Osteoblast (primary cell): ENCODE measurements around the gene GASK1B. TPM values are rescaled to one million over a fixed set of nuclear protein-coding genes. Genes with fewer than 3 reads are reported as not detected.

Source experiments
- DNase-seq: peaks from one replicate; pipeline ENCODE4 v3.0.0; 2011; ENCODE audit warnings: low spot score, mixed read lengths; ENCODE audit not compliant: insufficient read length; ENCODE audit errors: missing footprints
- H2AFZ ChIP-seq: 2 replicates; pipeline ENCODE4 v1.6.0; 2011; ENCODE audit warnings: mild to moderate bottlenecking, low read length
- H3K27ac ChIP-seq: 2 replicates; pipeline ENCODE4 v1.5.1; 2011; ENCODE audit warnings: mild to moderate bottlenecking, low read depth, low read length, moderate library complexity
- H3K27me3 ChIP-seq: 2 replicates; pipeline ENCODE4 v1.6.0; 2012; ENCODE audit warnings: mild to moderate bottlenecking, control low read depth, inconsistent platforms, low read length, moderate library complexity; ENCODE audit not compliant: insufficient read depth
- H3K36me3 ChIP-seq: 2 replicates; pipeline ENCODE4 v1.5.1; 2011; ENCODE audit warnings: mild to moderate bottlenecking, low read length, control low read depth, moderate library complexity; ENCODE audit not compliant: insufficient read depth
- H3K4me1 ChIP-seq: 2 replicates; pipeline ENCODE4 v1.5.1; 2011; ENCODE audit warnings: mild to moderate bottlenecking, low read length, control low read depth, moderate library complexity; ENCODE audit not compliant: insufficient read depth
- H3K4me2 ChIP-seq: 2 replicates; pipeline ENCODE4 v1.6.0; 2011; ENCODE audit warnings: mild to moderate bottlenecking, low read length; ENCODE audit not compliant: insufficient read depth
- H3K4me3 ChIP-seq: fragments of 200-600 bp; sonication (generic); 3 replicates; pipeline ENCODE4 v1.5.1; 2012; ENCODE audit warnings: mild to moderate bottlenecking, low read length, inconsistent platforms; ENCODE audit not compliant: insufficient read depth
- H3K79me2 ChIP-seq: 2 replicates; pipeline ENCODE4 v1.6.0; 2012; ENCODE audit warnings: mild to moderate bottlenecking, low read length, control low read depth, inconsistent platforms; ENCODE audit not compliant: insufficient read depth
- H3K9me3 ChIP-seq: 2 replicates; pipeline ENCODE4 v1.5.1; 2011; ENCODE audit warnings: low read depth, low read length, control low read depth
- H4K20me1 ChIP-seq: 2 replicates; pipeline ENCODE4 v1.6.0; 2012; ENCODE audit warnings: mild to moderate bottlenecking, low read length, control low read depth; ENCODE audit not compliant: insufficient read depth
- total RNA-seq: library from RNA; depleted of rRNA; stranded (reverse); fragments of >200 nt; gene quantifications from 2 replicates; pipeline ENCODE4 v1.2.3, GENCODE V29; 2012
- TF ChIP-seq, protein P1 (sequence below): IDR thresholded peaks from 2 replicates; pipeline ENCODE4 v1.5.1; 2011; ENCODE audit warnings: mild to moderate bottlenecking, low read depth, low read length, moderate library complexity; ENCODE audit errors: extremely low read depth

Gene GASK1B
- total RNA-seq, 1 donor = 42.0 TPM

DNA sequence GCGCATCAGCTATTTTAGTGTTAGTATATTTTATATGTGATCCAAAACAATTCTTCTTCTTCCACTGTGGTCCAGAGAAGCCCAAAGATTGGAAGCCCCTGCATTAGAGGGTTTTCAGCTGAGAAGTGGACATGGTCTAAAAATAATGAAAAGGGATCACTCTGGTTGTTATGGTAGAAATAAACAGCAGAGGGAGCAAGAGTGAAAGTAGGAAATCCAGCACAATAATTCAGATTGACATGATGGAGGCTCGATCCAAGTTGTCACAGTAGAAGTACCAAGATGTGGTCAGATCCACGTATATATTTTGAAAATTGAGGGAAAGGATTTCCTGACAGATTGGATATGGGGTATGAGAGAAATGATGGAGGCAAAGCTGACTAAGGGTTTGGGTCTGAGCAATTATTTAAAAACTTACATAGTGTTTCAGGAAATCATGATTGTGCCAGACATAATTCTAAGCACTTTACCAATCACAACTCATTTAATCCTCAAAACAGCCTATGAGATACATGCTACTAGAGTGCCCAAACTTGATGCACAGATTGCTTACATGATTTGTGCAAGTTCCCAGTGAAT, 20.4 kb upstream of the GASK1B start:
- DNase-seq = peak; percentile 43
- Histone ChIP-seq H3K4me2 (peak overlapping the region; percentile 71), H3K36me3 (no peaks in the 10 kb centered on the region), H4K20me1 (no peaks in the 10 kb centered on the region), H3K27me3 (no peaks in the 10 kb centered on the region), H3K4me1 (no peaks in the 10 kb centered on the region), H3K27ac (no peak overlapping the region), H2AFZ (peak overlapping the region; percentile 47), H3K9me3 (no peaks in the 10 kb centered on the region), H3K4me3 (no peak overlapping the region), H3K79me2 (no peaks in the 10 kb centered on the region)
- TF ChIP-seq, protein P1, sequence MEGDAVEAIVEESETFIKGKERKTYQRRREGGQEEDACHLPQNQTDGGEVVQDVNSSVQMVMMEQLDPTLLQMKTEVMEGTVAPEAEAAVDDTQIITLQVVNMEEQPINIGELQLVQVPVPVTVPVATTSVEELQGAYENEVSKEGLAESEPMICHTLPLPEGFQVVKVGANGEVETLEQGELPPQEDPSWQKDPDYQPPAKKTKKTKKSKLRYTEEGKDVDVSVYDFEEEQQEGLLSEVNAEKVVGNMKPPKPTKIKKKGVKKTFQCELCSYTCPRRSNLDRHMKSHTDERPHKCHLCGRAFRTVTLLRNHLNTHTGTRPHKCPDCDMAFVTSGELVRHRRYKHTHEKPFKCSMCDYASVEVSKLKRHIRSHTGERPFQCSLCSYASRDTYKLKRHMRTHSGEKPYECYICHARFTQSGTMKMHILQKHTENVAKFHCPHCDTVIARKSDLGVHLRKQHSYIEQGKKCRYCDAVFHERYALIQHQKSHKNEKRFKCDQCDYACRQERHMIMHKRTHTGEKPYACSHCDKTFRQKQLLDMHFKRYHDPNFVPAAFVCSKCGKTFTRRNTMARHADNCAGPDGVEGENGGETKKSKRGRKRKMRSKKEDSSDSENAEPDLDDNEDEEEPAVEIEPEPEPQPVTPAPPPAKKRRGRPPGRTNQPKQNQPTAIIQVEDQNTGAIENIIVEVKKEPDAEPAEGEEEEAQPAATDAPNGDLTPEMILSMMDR = peak; percentile 63

DNA sequence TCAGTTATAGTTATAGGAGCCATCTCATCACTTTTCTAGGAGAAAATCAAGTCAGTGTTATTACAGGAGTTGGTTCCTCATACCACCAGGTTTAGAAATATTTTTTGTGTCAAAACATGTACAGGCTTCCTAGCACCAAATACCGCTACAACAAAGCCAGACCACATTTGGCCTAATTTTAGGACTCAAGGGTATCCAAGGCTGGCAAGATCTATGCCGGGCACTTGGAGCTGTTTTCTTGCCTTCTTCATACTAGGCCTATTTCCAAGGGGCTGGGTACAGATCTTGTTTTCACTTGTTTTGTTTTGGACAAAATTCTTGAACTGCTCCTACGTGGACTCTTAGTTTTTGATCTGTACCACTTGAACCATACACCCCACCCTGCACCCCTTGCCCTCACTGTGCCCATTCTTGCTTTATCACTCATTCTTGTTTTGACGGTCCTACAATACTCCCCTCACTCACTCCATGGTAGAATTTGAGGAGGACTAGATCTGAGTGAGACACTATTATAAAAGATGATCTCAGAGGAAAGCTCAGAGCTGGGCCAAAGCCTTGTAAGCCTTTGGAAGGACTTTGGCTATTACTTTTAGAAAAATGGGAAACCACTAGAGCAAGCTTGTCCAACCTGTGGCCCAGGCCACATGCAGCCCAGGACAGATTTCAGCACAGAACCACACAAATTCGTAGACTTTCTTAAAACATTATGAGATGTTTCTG, 19.8 kb upstream of the GASK1B start:
- Histone ChIP-seq H3K79me2 (no peaks in the 10 kb centered on the region), H3K4me1 (no peaks in the 10 kb centered on the region), H3K27me3 (no peaks in the 10 kb centered on the region), H2AFZ (peak overlapping the region; percentile 3), H3K36me3 (no peaks in the 10 kb centered on the region), H3K9me3 (no peaks in the 10 kb centered on the region), H3K4me3 (no peak overlapping the region), H4K20me1 (no peaks in the 10 kb centered on the region), H3K27ac (no peak overlapping the region), H3K4me2 (no peak overlapping the region)
- TF ChIP-seq, protein P1 = no peak
- DNase-seq = no peak

DNA sequence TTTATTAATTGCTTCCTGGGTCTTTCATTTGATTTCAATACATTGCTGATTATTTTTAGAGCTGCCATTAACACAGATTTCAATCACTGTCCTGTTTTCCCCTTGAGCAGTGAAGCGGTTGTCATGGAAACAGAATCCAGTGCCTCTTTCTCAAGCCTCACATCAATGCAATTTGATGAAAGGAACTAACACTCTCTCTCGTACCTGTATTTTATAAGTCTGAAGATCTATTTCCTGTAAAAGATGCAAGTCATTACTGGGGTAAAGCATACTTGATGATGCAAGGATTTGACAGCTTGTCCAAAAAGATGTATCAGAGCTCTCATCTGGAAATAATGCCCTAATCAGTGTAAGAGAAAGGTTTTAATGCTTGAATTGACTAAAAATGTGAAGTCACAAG, 17.9 kb upstream of the GASK1B start:
- Histone ChIP-seq H3K27ac (no peak overlapping the region), H4K20me1 (no peaks in the 10 kb centered on the region), H3K4me2 (no peak overlapping the region), H2AFZ (no peak overlapping the region), H3K27me3 (no peaks in the 10 kb centered on the region), H3K4me1 (no peaks in the 10 kb centered on the region), H3K9me3 (no peaks in the 10 kb centered on the region), H3K4me3 (no peak overlapping the region), H3K79me2 (no peaks in the 10 kb centered on the region), H3K36me3 (no peaks in the 10 kb centered on the region)
- no peak for DNase-seq
- TF ChIP-seq, protein P1 = no peak

DNA sequence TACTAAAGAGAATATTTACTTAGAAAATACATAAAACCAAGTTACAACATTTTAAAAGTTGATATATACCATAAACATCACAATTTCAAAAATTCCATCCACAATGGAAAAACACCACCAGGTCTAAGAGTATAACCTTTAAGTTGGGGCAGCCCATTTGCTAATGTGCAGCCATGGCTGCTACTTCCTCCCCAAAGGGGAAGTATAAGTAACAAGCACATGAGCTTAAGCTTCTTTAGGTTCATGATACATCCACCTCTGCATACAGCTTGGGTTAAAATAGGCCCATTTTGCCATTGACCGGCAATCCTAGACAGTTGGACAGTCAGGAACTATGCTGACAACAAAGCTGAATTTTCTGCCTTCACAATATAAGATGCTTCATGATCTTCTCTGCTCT, 16.6 kb upstream of the GASK1B start:
- no peaks in the 10 kb centered on the region for H3K9me3 ChIP-seq
- TF ChIP-seq, protein P1 = no peak

More for the DNA sequence above, 16.6 kb upstream of the GASK1B start:
- Histone ChIP-seq H3K27me3 (no peaks in the 10 kb centered on the region), H3K4me2 (no peak overlapping the region), H3K4me3 (no peak overlapping the region), H3K36me3 (no peaks in the 10 kb centered on the region), H2AFZ (no peak overlapping the region), H3K27ac (no peak overlapping the region), H3K4me1 (no peaks in the 10 kb centered on the region), H3K79me2 (no peaks in the 10 kb centered on the region), H4K20me1 (no peaks in the 10 kb centered on the region)
- DNase-seq = no peak
